OCI-LY3 (cell line): ENCODE data around the gene GPR137C.

Experiments used
- CTCF ChIP-seq: fragments of 200-600, 300-600 bp; sonication (generic); IDR thresholded peaks from 2 replicates; pipeline ENCODE4 v1.5.1; 2014; ENCODE audit warnings: antibody characterized with exemption, low read length, low read depth
- EZH2phosphoT487 ChIP-seq: fragments of 200-600 bp; shearing (Covaris generic); IDR thresholded peaks from 2 replicates; pipeline ENCODE4 v1.6.1; 2018; ENCODE audit warnings: antibody characterized with exemption, mixed run types, low read depth

- no peak for TF ChIP-seq CTCF
- no peak for TF ChIP-seq EZH2phosphoT487
Measured at GRCh38 chr14:52514046-52514811, 38.4 kb upstream of the GPR137C start.
